IMR-90 (cell line): ENCODE results near the gene ITFG2. TPM values are rescaled to one million over a fixed set of nuclear protein-coding genes. Genes with fewer than 3 reads are reported as not detected.
A peak's percentile ranks its signal among the peaks of the same experiment; 100 is the strongest.

ENCODE experiments used
- ATAC-seq: fragments of 200-7000 bp; cut with Tn5 transposase; 2 replicates; pipeline ENCODE4 v1.9.1; 2020; ENCODE audit warnings: low read depth, mild to moderate bottlenecking, moderate library complexity
- BruUV-seq: library from RNA; stranded (reverse); fragments of 400-500 nt; replicated peaks from 2 replicates; lab custom pipeline; 2021; lab: Mats Ljungman, UMichigan
- CTCF ChIA-PET: fragments of 300-600 bp; formaldehyde crosslinking; extraction: SDS; loops from one replicate; lab custom pipeline; 2021; ENCODE audit warnings: antibody characterized with exemption; lab: Yijun Ruan, JAX
- POLR2A ChIA-PET: fragments of 300-600 bp; sonication (Branson Sonifier 250); formaldehyde crosslinking; loops from one replicate; lab custom pipeline; 2022; ENCODE audit warnings: antibody characterized with exemption; ENCODE audit not compliant: unreplicated experiment; lab: Charles Lee
- DNase-seq: peaks from one replicate; pipeline ENCODE4 v3.0.0; 2013
- H2AFZ ChIP-seq: replicated peaks from 2 replicates; pipeline ENCODE3; 2013; ENCODE audit warnings: low read length, mild to moderate bottlenecking; ENCODE audit not compliant: poor library complexity
- H2AK5ac ChIP-seq: 2 replicates; pipeline ENCODE4 v1.6.1; 2013; ENCODE audit warnings: low read depth, low read length, inconsistent platforms
- H2AK9ac ChIP-seq: replicated peaks from 2 replicates; pipeline ENCODE3; 2013; ENCODE audit warnings: mild to moderate bottlenecking, low read depth, low read length, moderate library complexity; ENCODE audit not compliant: poor library complexity
- H2BK120ac ChIP-seq: 2 replicates; pipeline ENCODE4 v1.6.1; 2013; ENCODE audit warnings: low read depth, low read length, inconsistent platforms
- H2BK15ac ChIP-seq: 3 replicates; pipeline ENCODE4 v1.6.1; 2013; ENCODE audit warnings: low read depth, low read length, inconsistent platforms
- H2BK20ac ChIP-seq: 2 replicates; pipeline ENCODE4 v1.6.1; 2013; ENCODE audit warnings: low read depth, mild to moderate bottlenecking, inconsistent platforms, low read length, moderate library complexity
- H2BK5ac ChIP-seq: 2 replicates; pipeline ENCODE4 v1.6.1; 2013; ENCODE audit warnings: mild to moderate bottlenecking, low read depth, low read length, inconsistent platforms; ENCODE audit not compliant: poor library complexity, severe bottlenecking
- H3K14ac ChIP-seq: replicated peaks from 2 replicates; pipeline ENCODE4 v1.6.1; 2013; ENCODE audit warnings: low read depth, low read length, inconsistent platforms
- H3K18ac ChIP-seq: 2 replicates; pipeline ENCODE4 v1.6.1; 2013; ENCODE audit warnings: low read depth, low read length, control low read depth
- H3K23ac ChIP-seq: 2 replicates; pipeline ENCODE4 v1.6.1; 2013; ENCODE audit warnings: low read depth, low read length, inconsistent platforms
- H3K27ac ChIP-seq: 2 replicates; pipeline ENCODE4 v1.5.1; 2013; ENCODE audit warnings: mild to moderate bottlenecking, control low read depth, low read length; ENCODE audit not compliant: insufficient read depth
- H3K27me3 ChIP-seq: 2 replicates; pipeline ENCODE4 v1.6.1; 2013; ENCODE audit warnings: low read length; ENCODE audit not compliant: control insufficient read depth, insufficient read depth
- H3K36me3 ChIP-seq: 2 replicates; pipeline ENCODE4 v1.6.1; 2013; ENCODE audit warnings: low read length, mixed read lengths; ENCODE audit not compliant: control insufficient read depth, insufficient read depth
- H3K4ac ChIP-seq: 2 replicates; pipeline ENCODE4 v1.6.1; 2013; ENCODE audit warnings: low read depth, low read length, inconsistent platforms
- H3K4me1 ChIP-seq: 2 replicates; pipeline ENCODE4 v1.6.1; 2013; ENCODE audit warnings: low read length, mixed read lengths; ENCODE audit not compliant: control insufficient read depth, insufficient read depth
- H3K4me2 ChIP-seq: 2 replicates; pipeline ENCODE4 v1.6.1; 2013; ENCODE audit warnings: low read depth, mild to moderate bottlenecking, control low read depth, low read length, moderate library complexity
- H3K4me3 ChIP-seq: 2 replicates; pipeline ENCODE4 v1.5.1; 2013; ENCODE audit warnings: low read depth, mild to moderate bottlenecking, control low read depth, low read length, moderate library complexity; ENCODE audit not compliant: insufficient read depth
- H3K56ac ChIP-seq: 2 replicates; pipeline ENCODE4 v1.6.1; 2013; ENCODE audit warnings: low read length, inconsistent platforms; ENCODE audit not compliant: insufficient read depth; ENCODE audit errors: extremely low read depth
- H3K79me1 ChIP-seq, 2 experiments: 2 replicates each; pipeline ENCODE4 v1.6.1; 2013; ENCODE audit warnings: low read length in 2 of 2, inconsistent platforms in 1 of 2, low read depth in 1 of 2
- H3K9ac ChIP-seq: 2 replicates; pipeline ENCODE4 v1.6.1; 2013; ENCODE audit warnings: low read depth, low read length, control low read depth
- H3K9me1 ChIP-seq: 2 replicates; pipeline ENCODE4 v1.6.1; 2013; ENCODE audit warnings: low read length, inconsistent platforms; ENCODE audit not compliant: insufficient read depth
- H3K9me3 ChIP-seq: 2 replicates; pipeline ENCODE4 v1.6.1; 2013; ENCODE audit warnings: low read length; ENCODE audit not compliant: control insufficient read depth, insufficient read depth
- H4K20me1 ChIP-seq: 2 replicates; pipeline ENCODE4 v1.6.1; 2013; ENCODE audit warnings: low read length, inconsistent platforms; ENCODE audit not compliant: insufficient read depth
- H4K5ac ChIP-seq: 2 replicates; pipeline ENCODE4 v1.6.1; 2013; ENCODE audit warnings: mild to moderate bottlenecking, low read depth, low read length, control low read depth
- H4K8ac ChIP-seq, 2 experiments: 2 replicates each; pipeline ENCODE4 v1.6.1; 2013; ENCODE audit warnings: low read depth in 2 of 2, low read length in 2 of 2, control low read depth in 1 of 2, inconsistent platforms in 1 of 2
- H4K91ac ChIP-seq: 2 replicates; pipeline ENCODE4 v1.6.1; 2013; ENCODE audit warnings: low read depth, low read length, inconsistent platforms; ENCODE audit not compliant: insufficient read depth
- CEBPB ChIP-seq: IDR thresholded peaks from 2 replicates; pipeline ENCODE4 v1.6.1; 2012; ENCODE audit warnings: low read depth, low read length, improper control_type of control experiment
- ELK1 ChIP-seq: fragments of 150-350 bp; IDR thresholded peaks from 2 replicates; pipeline ENCODE4 v1.6.1; 2016; ENCODE audit warnings: low read depth, mild to moderate bottlenecking, low read length, moderate library complexity, borderline replicate concordance
- MAFK ChIP-seq: IDR thresholded peaks from 2 replicates; pipeline ENCODE4 v1.6.1; 2012; ENCODE audit warnings: low read depth, low read length, improper control_type of control experiment
- MAZ ChIP-seq: IDR thresholded peaks from 2 replicates; pipeline ENCODE4 v1.6.1; 2012; ENCODE audit warnings: low read depth, mild to moderate bottlenecking, low read length, improper control_type of control experiment, moderate library complexity, borderline replicate concordance
- MXI1 ChIP-seq: IDR thresholded peaks from 2 replicates; pipeline ENCODE4 v1.6.1; 2012; ENCODE audit warnings: low read depth, mild to moderate bottlenecking, low read length, moderate library complexity, borderline replicate concordance
- NFE2L2 ChIP-seq: fragments of 150-350 bp; IDR thresholded peaks from 2 replicates; pipeline ENCODE4 v1.6.1; 2016; ENCODE audit warnings: low read depth, mild to moderate bottlenecking, low read length
- RAD21 ChIP-seq: IDR thresholded peaks from 2 replicates; pipeline ENCODE4 v1.6.1; 2012; ENCODE audit warnings: low read length, improper control_type of control experiment
- RCOR1 ChIP-seq: IDR thresholded peaks from 2 replicates; pipeline ENCODE4 v1.6.1; 2012; ENCODE audit warnings: mild to moderate bottlenecking, low read length, improper control_type of control experiment; ENCODE audit not compliant: insufficient replicate concordance
- WGBS, 2 experiments: methylation state at CpG; one replicate each; pipeline versions ENCODE4 v1.1.5 to v1.1.7; 2013; ENCODE audit warnings: missing lambda C conversion rate in 2 of 2; ENCODE audit not compliant: insufficient read length in 1 of 2; ENCODE audit errors: extremely low coverage in 2 of 2; 5-methylcytosine and 5-hydroxymethylcytosine counted together
- dilution Hi-C: fragments of 300-500 bp; cut with HindIII; formaldehyde crosslinking; loops from one replicate; pipeline ENCODE4 v1.14.3; 2018; ENCODE audit warnings: low sequenced_read_pairs; ENCODE audit not compliant: unreplicated experiment
- in situ Hi-C: fragments of 300-500 bp; cut with MboI; formaldehyde crosslinking; loops from 3 replicates; pipeline ENCODE4 v1.14.3; 2019; ENCODE audit warnings: low sequenced_read_pairs, inconsistent platforms, mixed read lengths
- intact Hi-C: fragments of 100-400 bp; cut with micrococcal nuclease; formaldehyde crosslinking; loops from 2 replicates; pipeline ENCODE4 v1.10.0; 2022
- polyA plus RNA-seq, 3 experiments: library from polyadenylated mRNA; depleted of rRNA; stranded (reverse); fragments of >200 nt; gene quantifications; 2 replicates each; pipeline ENCODE4 v1.2.3, GENCODE V29; 2012; ENCODE audit warnings: low replicate concordance in 1 of 3
- total RNA-seq: library from RNA; depleted of rRNA; stranded (reverse); fragments of >200 nt; gene quantifications from 2 replicates; pipeline ENCODE4 v1.2.3, GENCODE V29; 2012

ITFG2 gene
- total and polyA plus RNA-seq, 2 of the 4 experiments (the other 2 are of a cell fraction): 20.3 to 25.5 TPM

GRCh38 chr12:2823483-2823882, 11.0 kb downstream of the ITFG2 start:
- Histone ChIP-seq H4K5ac (no peak overlapping the region), H2AFZ (no peak overlapping the region), H3K23ac (no peak overlapping the region), H4K91ac (no peak overlapping the region), H3K4ac (no peak overlapping the region), H3K4me2 (no peak overlapping the region), H3K56ac (no peak overlapping the region), H2BK15ac (no peak overlapping the region), H3K79me1 (no peaks in the 10 kb centered on the region), H3K9me1 (no peaks in the 10 kb centered on the region), H3K14ac (no peak overlapping the region), H2AK9ac (no peak overlapping the region), H4K20me1 (no peaks in the 10 kb centered on the region), H2AK5ac (no peak overlapping the region), H3K4me1 (no peaks in the 10 kb centered on the region), H3K18ac (no peak overlapping the region), H2BK5ac (no peak overlapping the region), H3K9ac (no peak overlapping the region), H3K36me3 (peaks cover 75% of the 10 kb centered on the region), H2BK20ac (no peak overlapping the region), H3K27me3 (no peaks in the 10 kb centered on the region), H2BK120ac (no peak overlapping the region), H3K27ac (no peak overlapping the region), H4K8ac (no peak overlapping the region), H3K4me3 (no peak overlapping the region), H3K9me3 (no peaks in the 10 kb centered on the region)
- TF ChIP-seq RCOR1 (no peak), MAZ (no peak), MXI1 (no peak), NFE2L2 (no peak), ELK1 (no peak), RAD21 (no peak), MAFK (peak; percentile 91), CEBPB (no peak)
- intact Hi-C loops (no loop called here), in situ Hi-C loops (no loop called here), dilution Hi-C loops (no loop called here)
- ATAC-seq: no peak
- BruUV-seq: no TSS peak
- 100% methylated on average over 1 of the region's 7 CpGs; no CpG with 5 or more reads in 1 of the 2 experiments for WGBS, 2 experiments
- CTCF ChIA-PET: no interaction called here
- POLR2A ChIA-PET: no interaction called here
- no peak for DNase-seq
